PC-3 (cell line): Measurements from ENCODE around the gene C8A. TPM values are rescaled to one million over a fixed set of nuclear protein-coding genes. Genes with fewer than 3 reads are reported as not detected.

ENCODE experiments used
- ATAC-seq: fragments of 200-7000 bp; cut with Tn5 transposase; 2 replicates; pipeline ENCODE4 v1.9.1; 2020; ENCODE audit warnings: mild to moderate bottlenecking, moderate library complexity
- BruUV-seq: library from RNA; stranded (reverse); fragments of 400-500 nt; replicated peaks from 2 replicates; lab custom pipeline; 2021; lab: Mats Ljungman, UMichigan
- CTCF ChIA-PET: fragments of 300-600 bp; sonication (Branson Sonifier 250); formaldehyde crosslinking; loops from one replicate; lab custom pipeline; 2022; ENCODE audit warnings: antibody characterized with exemption; lab: Charles Lee
- POLR2A ChIA-PET: fragments of 300-600 bp; sonication (Branson Sonifier 250); formaldehyde crosslinking; loops from one replicate; lab custom pipeline; 2022; ENCODE audit warnings: antibody characterized with exemption; ENCODE audit not compliant: unreplicated experiment; lab: Charles Lee
- DNase-seq: peaks from one replicate; pipeline ENCODE4 v3.0.0-alpha.2; 2015
- H2AFZ ChIP-seq: fragments of 300-600 bp; sonication (generic); 2 replicates; pipeline ENCODE4 v1.6.0; 2016; ENCODE audit warnings: antibody characterized with exemption, low read length
- H3F3A ChIP-seq: fragments of 300-600 bp; sonication (generic); one replicate; pipeline ENCODE4 v1.6.0; 2017; ENCODE audit warnings: antibody characterized with exemption, low read length, control low read depth, mild to moderate bottlenecking; ENCODE audit not compliant: unreplicated experiment
- H3K27ac ChIP-seq: fragments of 300-600 bp; sonication (generic); 2 replicates; pipeline ENCODE4 v1.5.1; 2016; ENCODE audit warnings: mild to moderate bottlenecking, low read length
- H3K27me3 ChIP-seq: fragments of 300-600 bp; sonication (generic); 2 replicates; pipeline ENCODE4 v1.6.1; 2016; ENCODE audit warnings: low read length, mixed read lengths
- H3K36me3 ChIP-seq: fragments of 300-600 bp; sonication (generic); 2 replicates; pipeline ENCODE4 v1.6.1; 2016; ENCODE audit warnings: low read depth, mixed run types, low read length, mixed read lengths
- H3K4me1 ChIP-seq: fragments of 300-600 bp; sonication (generic); 2 replicates; pipeline ENCODE4 v1.5.1; 2016; ENCODE audit warnings: low read length; ENCODE audit not compliant: insufficient read depth
- H3K4me2 ChIP-seq: fragments of 300-600 bp; sonication (generic); 2 replicates; pipeline ENCODE4 v1.6.0; 2016; ENCODE audit warnings: low read length
- H3K4me3 ChIP-seq: fragments of 300-600 bp; sonication (generic); 2 replicates; pipeline ENCODE4 v1.5.1; 2016; ENCODE audit warnings: mild to moderate bottlenecking, low read length, mixed read lengths
- H3K79me2 ChIP-seq: fragments of 300-600 bp; sonication (generic); 2 replicates; pipeline ENCODE4 v1.6.1; 2017; ENCODE audit warnings: low read length, mixed read lengths
- H3K9ac ChIP-seq: fragments of 300-600 bp; sonication (generic); 2 replicates; pipeline ENCODE4 v1.6.0; 2016; ENCODE audit warnings: mild to moderate bottlenecking, low read length
- H3K9me2 ChIP-seq: fragments of 300-600 bp; sonication (generic); replicated peaks from 2 replicates; pipeline ENCODE4 v1.6.1; 2016; ENCODE audit warnings: mixed run types, low read length, mixed read lengths
- H3K9me3 ChIP-seq: fragments of 300-600 bp; sonication (generic); 2 replicates; pipeline ENCODE4 v1.6.1; 2016; ENCODE audit warnings: low read length, mixed read lengths
- H4K20me1 ChIP-seq: fragments of 300-600 bp; sonication (generic); 2 replicates; pipeline ENCODE4 v1.6.1; 2016; ENCODE audit warnings: low read length, mixed read lengths
- EZH2 ChIP-seq: fragments of 300-600 bp; sonication (generic); IDR thresholded peaks from one replicate; pipeline ENCODE4 v1.6.1; 2017; ENCODE audit warnings: antibody characterized with exemption, mild to moderate bottlenecking, low read length; ENCODE audit not compliant: unreplicated experiment
- EZH2phosphoT487 ChIP-seq: fragments of 300-600 bp; sonication (generic); IDR thresholded peaks from 2 replicates; pipeline ENCODE4 v1.6.1; 2018; ENCODE audit warnings: mild to moderate bottlenecking, antibody characterized with exemption, low read length, borderline replicate concordance
- intact Hi-C: fragments of 100-400 bp; cut with micrococcal nuclease; formaldehyde crosslinking; loops from 2 replicates; pipeline ENCODE4 v1.9.0; 2023
- total RNA-seq: library from RNA; depleted of rRNA; stranded (reverse); fragments of >200 nt; gene quantifications from 2 replicates; pipeline ENCODE4 v1.2.3, GENCODE V29; 2014
- TF ChIP-seq, protein P1 (sequence below): fragments of 300-600 bp; sonication (generic); conservative IDR thresholded peaks from 2 replicates; pipeline ENCODE4 v1.5.1; 2017; ENCODE audit warnings: antibody characterized with exemption, low read depth, mild to moderate bottlenecking, low read length

The C8A gene
- total RNA-seq, 1 experiment from 2014 or later, result not detected

DNA sequence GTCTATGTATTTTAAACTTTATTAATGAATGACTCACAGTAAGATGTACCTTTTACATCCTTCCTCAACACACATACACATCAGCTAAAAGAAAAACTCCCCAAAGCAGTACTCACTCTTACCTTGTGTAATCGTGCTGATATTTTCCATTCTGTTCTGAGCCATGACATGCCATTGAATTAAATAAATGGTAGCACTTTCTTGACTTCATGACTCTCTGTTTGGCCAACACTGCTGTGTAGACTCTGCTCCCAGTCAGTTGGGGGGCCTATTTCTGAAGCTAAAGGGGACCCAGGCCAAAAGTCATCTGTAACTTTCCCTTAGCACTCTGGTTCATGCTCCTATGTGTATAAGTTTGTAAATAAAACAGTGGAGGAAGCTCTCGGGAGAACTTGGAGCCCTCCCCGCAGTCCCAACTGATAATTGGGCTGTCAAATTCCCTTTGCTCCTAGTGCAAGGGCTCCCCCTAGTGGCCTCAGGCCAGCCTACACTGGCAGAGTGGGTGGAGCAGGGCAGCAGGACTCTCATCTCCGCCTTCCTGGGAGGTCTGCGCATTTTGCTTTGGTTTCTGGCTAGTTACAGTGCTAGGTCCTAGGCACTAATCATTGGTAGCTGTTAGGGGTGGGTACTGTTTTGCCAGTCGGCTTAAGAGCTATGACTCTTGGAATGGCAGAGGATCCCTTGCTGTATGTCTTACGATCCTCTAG is 33.7 kb upstream of the C8A start:
- Histone ChIP-seq H3K27me3 (0 out of 2 replicates have a peak, but pooled peaks cover 5% of the 10 kb centered on the region), H3F3A (no peaks in the 10 kb centered on the region), H4K20me1 (no peaks in the 10 kb centered on the region), H3K9ac (no peak overlapping the region; the same call in 1 of the 2 replicates), H3K9me2 (no peaks in the 10 kb centered on the region), H3K4me3 (peak overlapping the region; percentile 46; the same call in 1 of the 2 replicates), H3K27ac (peak overlapping the region; percentile 44), H3K4me1 (peaks cover 14% of the 10 kb centered on the region), H2AFZ (0 out of 2 replicates have a peak overlapping the region, but pooled peaks have one; percentile 44), H3K9me3 (no peaks in the 10 kb centered on the region), H3K36me3 (no peaks in the 10 kb centered on the region), H3K79me2 (no peaks in the 10 kb centered on the region), H3K4me2 (peak overlapping the region; percentile 74)
- DNase-seq (peak; percentile 89), ATAC-seq (peak; percentile 85)
- ChIA-PET POLR2A (no interaction called here), CTCF (interaction anchor here (0.5 to 0.6 kb wide), 2 partner anchors 27 to 236 kb away, joined by 4 to 6 read pairs; no protein-coding TSS in a partner anchor)
- BruUV-seq, result no TSS peak
- TF ChIP-seq EZH2phosphoT487, result no peak
- TF ChIP-seq, protein P1, sequence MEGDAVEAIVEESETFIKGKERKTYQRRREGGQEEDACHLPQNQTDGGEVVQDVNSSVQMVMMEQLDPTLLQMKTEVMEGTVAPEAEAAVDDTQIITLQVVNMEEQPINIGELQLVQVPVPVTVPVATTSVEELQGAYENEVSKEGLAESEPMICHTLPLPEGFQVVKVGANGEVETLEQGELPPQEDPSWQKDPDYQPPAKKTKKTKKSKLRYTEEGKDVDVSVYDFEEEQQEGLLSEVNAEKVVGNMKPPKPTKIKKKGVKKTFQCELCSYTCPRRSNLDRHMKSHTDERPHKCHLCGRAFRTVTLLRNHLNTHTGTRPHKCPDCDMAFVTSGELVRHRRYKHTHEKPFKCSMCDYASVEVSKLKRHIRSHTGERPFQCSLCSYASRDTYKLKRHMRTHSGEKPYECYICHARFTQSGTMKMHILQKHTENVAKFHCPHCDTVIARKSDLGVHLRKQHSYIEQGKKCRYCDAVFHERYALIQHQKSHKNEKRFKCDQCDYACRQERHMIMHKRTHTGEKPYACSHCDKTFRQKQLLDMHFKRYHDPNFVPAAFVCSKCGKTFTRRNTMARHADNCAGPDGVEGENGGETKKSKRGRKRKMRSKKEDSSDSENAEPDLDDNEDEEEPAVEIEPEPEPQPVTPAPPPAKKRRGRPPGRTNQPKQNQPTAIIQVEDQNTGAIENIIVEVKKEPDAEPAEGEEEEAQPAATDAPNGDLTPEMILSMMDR, result peak; percentile 97
- intact Hi-C loops, result loop anchor here (2.0 to 5.0 kb wide), 3 partner anchors 109 to 1534 kb away; no protein-coding TSS in a partner anchor

DNA sequence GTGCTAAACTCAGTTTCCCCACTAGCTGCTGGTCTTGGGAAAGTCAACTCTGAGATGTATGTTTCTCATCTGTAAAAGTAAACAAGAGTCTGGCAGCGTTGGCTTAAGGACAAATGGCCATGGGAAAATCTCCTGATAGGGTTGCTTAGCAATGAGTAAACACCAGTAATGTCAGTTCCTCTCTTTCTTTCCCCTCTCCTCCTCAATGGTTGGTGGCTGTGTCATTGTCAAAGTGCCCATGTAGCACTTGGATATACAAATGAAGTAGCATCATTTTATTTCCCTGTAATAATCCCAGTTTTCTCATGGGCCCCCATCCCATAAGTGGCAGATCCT is 33.2 kb upstream of the C8A start:
- H3K79me2 ChIP-seq, result no peaks in the 10 kb centered on the region
- H3K9me2 ChIP-seq, result no peaks in the 10 kb centered on the region
- H3K4me3 ChIP-seq, result no peak overlapping the region
- H3K4me2 ChIP-seq, result peak overlapping the region; percentile 74
- H2AFZ ChIP-seq, result 0 out of 2 replicates have a peak overlapping the region, but pooled peaks have one; percentile 44
- no peak for ATAC-seq
- peak; percentile 26 for DNase-seq
- H3K36me3 ChIP-seq, result no peaks in the 10 kb centered on the region
- POLR2A ChIA-PET, result no interaction called here
- no peak overlapping the region; the same call in 1 of the 2 replicates for H3K9ac ChIP-seq
- 0 out of 2 replicates have a peak, but pooled peaks cover 5% of the 10 kb centered on the region for H3K27me3 ChIP-seq
- H4K20me1 ChIP-seq, result no peaks in the 10 kb centered on the region
- peak overlapping the region; percentile 44; the same call in 1 of the 2 replicates for H3K27ac ChIP-seq
- peaks cover 14% of the 10 kb centered on the region for H3K4me1 ChIP-seq
- no peaks in the 10 kb centered on the region for H3K9me3 ChIP-seq
- BruUV-seq, result no TSS peak
- intact Hi-C loops, result loop anchor here (2.0 to 5.0 kb wide), 3 partner anchors 109 to 1534 kb away; no protein-coding TSS in a partner anchor
- CTCF ChIA-PET, result no interaction called here
- TF ChIP-seq, protein P1, result no peak
- TF ChIP-seq EZH2phosphoT487 (no peak), EZH2 (no peak)
- H3F3A ChIP-seq, result no peaks in the 10 kb centered on the region

DNA sequence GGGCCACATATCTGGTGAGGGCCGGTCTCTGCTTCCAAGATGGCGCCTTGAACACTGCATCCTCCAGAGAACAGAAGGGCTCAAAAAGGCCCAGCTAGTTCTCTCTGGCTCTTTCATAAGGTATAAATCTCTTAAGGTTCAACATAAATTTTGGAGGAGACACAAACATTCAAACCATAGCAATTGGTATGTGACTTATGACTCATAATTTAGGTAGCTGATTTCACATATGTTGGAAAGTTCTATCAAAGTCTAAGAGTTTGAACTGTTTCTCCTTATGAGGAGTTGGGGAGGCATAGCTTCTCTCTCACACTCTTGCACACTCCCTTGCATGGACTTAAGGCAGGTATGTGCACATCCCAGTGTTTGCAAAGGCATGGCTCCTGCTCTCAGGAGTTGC is 30.3 kb upstream of the C8A start:
- H3F3A ChIP-seq, result no peaks in the 10 kb centered on the region
- intact Hi-C loops, result loop anchor here (5.0 kb wide), 2 partner anchors 112 to 1537 kb away; no protein-coding TSS in a partner anchor
- BruUV-seq, result no TSS peak

More for the DNA sequence above, 30.3 kb upstream of the C8A start:
- ATAC-seq, result no peak
- no peak overlapping the region for H3K27ac ChIP-seq
- no peak for DNase-seq
- H3K36me3 ChIP-seq, result no peaks in the 10 kb centered on the region
- no peaks in the 10 kb centered on the region for H3K9me2 ChIP-seq
- ChIA-PET CTCF (no interaction called here), POLR2A (no interaction called here)
- no peak overlapping the region for H2AFZ ChIP-seq
- no peaks in the 10 kb centered on the region for H3K79me2 ChIP-seq
- no peak overlapping the region for H3K4me3 ChIP-seq
- no peak overlapping the region for H3K9ac ChIP-seq
- no peaks in the 10 kb centered on the region for H4K20me1 ChIP-seq
- H3K4me2 ChIP-seq, result no peak overlapping the region
- peaks cover 12% of the 10 kb centered on the region; the same call in 1 of the 2 replicates for H3K27me3 ChIP-seq
- H3K9me3 ChIP-seq, result no peaks in the 10 kb centered on the region
- peaks cover 14% of the 10 kb centered on the region for H3K4me1 ChIP-seq
- TF ChIP-seq EZH2, result no peak
- TF ChIP-seq, protein P1, result no peak
- no peak for TF ChIP-seq EZH2phosphoT487
